NCI-H1048 (cell line): ENCODE results near the gene FADS6.
A peak's percentile ranks its signal among the peaks of the same experiment; 100 is the strongest.

Source experiments
- DNase-seq: peaks from one replicate; lab custom pipeline; 2025; lab: John Stamatoyannopoulos, UW

The FADS6 gene

GRCh38 chr17:74853669-74854068 lies 39.8 kb downstream of the FADS6 start:
- DNase-seq = no peak

- no peak for DNase-seq
These were observed 40.4 kb downstream of the FADS6 start for GRCh38 chr17:74853048-74853397.

- DNase-seq = peak; percentile 80
These were observed 41.0 kb downstream of the FADS6 start for GRCh38 chr17:74852237-74853047.

- DNase-seq = no peak
These were observed 41.7 kb downstream of the FADS6 start for GRCh38 chr17:74851612-74852236.

- no peak for DNase-seq
These were observed 42.5 kb downstream of the FADS6 start for GRCh38 chr17:74850914-74851313.

GRCh38 chr17:74850310-74850709 lies 43.1 kb downstream of the FADS6 start:
- no peak for DNase-seq

- no peak for DNase-seq
These were observed 44.6 kb downstream of the FADS6 start for GRCh38 chr17:74848656-74849399.

- no peak for DNase-seq
These were observed 46.8 kb downstream of the FADS6 start for GRCh38 chr17:74846621-74847020.

- DNase-seq = no peak
These were observed 50.1 kb downstream of the FADS6 start for GRCh38 chr17:74843352-74843627.

- peak; percentile 21 for DNase-seq
These were observed 50.7 kb downstream of the FADS6 start for GRCh38 chr17:74842599-74843351.

GRCh38 chr17:74842146-74842598 lies 51.3 kb downstream of the FADS6 start:
- DNase-seq = no peak

- no peak for DNase-seq
These were observed 52.3 kb downstream of the FADS6 start for GRCh38 chr17:74840989-74841666.

- DNase-seq = no peak
These were observed 53.2 kb downstream of the FADS6 start for GRCh38 chr17:74839990-74840852.

- DNase-seq = no peak
These were observed 55.2 kb downstream of the FADS6 start for GRCh38 chr17:74838274-74838673.

- DNase-seq = no peak
These were observed 56.6 kb downstream of the FADS6 start for GRCh38 chr17:74836691-74837467.

GRCh38 chr17:74836191-74836590 lies 57.2 kb downstream of the FADS6 start:
- DNase-seq = no peak

- no peak for DNase-seq
These were observed 59.7 kb downstream of the FADS6 start for GRCh38 chr17:74833501-74834377.

- DNase-seq = no peak
These were observed 61.0 kb downstream of the FADS6 start for GRCh38 chr17:74832421-74832820.
